GM19328 (cell line): ENCODE results near the gene PRR23C.
"Not testable (repeated sequence)": the region's sequence is repeated elsewhere in the genome, so short reads cannot be mapped to it uniquely, and the experiment has no call there.

ENCODE experiments used
- ATAC-seq: cut with Tn5 transposase; IDR thresholded peaks from one replicate; pipeline ENCODE4 v1.9.1; 2021; ENCODE audit warnings: mild to moderate bottlenecking, moderate library complexity; ENCODE audit not compliant: unreplicated experiment

PRR23C gene

GRCh38 chr3:139044366-139045210 lies at the start of gene PRR23C:
Gene PRR23C, minus strand, starts transcription at chr3:139044892. Its CDS starts 272 bp downstream, at chr3:139044620.
- no peak for ATAC-seq

GRCh38 chr3:139093840-139094239 lies 49.1 kb upstream of the PRR23C start:
- ATAC-seq = no peak

- ATAC-seq = no peak
Observed at GRCh38 chr3:139088462-139089324, 44.0 kb upstream of the PRR23C start.

GRCh38 chr3:139087621-139088020 lies 42.9 kb upstream of the PRR23C start:
- ATAC-seq = no peak

GRCh38 chr3:139084176-139084575 lies 39.5 kb upstream of the PRR23C start:
- ATAC-seq = no peak

- no peak for ATAC-seq
Observed at GRCh38 chr3:139074565-139075115, 29.9 kb upstream of the PRR23C start.

- ATAC-seq = no peak
Observed at GRCh38 chr3:139062918-139063317, 18.2 kb upstream of the PRR23C start.

GRCh38 chr3:139052802-139053600 lies 8.3 kb upstream of the PRR23C start:
- ATAC-seq = no peak

GRCh38 chr3:139043554-139044365 lies 932 bp downstream of the PRR23C start:
- ATAC-seq = no peak

GRCh38 chr3:139037478-139037877 lies 7.2 kb downstream of the PRR23C start:
- ATAC-seq = no peak

GRCh38 chr3:139032326-139033002 lies 12.2 kb downstream of the PRR23C start:
- ATAC-seq = no peak

GRCh38 chr3:139030576-139030975 lies 14.1 kb downstream of the PRR23C start:
- ATAC-seq = not testable (repeated sequence)

- no peak for ATAC-seq
Observed at GRCh38 chr3:139024968-139025367, 19.7 kb downstream of the PRR23C start.

- ATAC-seq = no peak
Observed at GRCh38 chr3:139020868-139021234, 23.8 kb downstream of the PRR23C start, which contains the start of gene PRR23B. Gene PRR23B, minus strand, starts transcription at chr3:139020926. Its CDS starts 265 bp downstream, at chr3:139020661.

- no peak for ATAC-seq
Observed at GRCh38 chr3:139020036-139020867, 24.4 kb downstream of the PRR23C start.

GRCh38 chr3:139016430-139017048 lies 28.2 kb downstream of the PRR23C start:
- no peak for ATAC-seq

GRCh38 chr3:139006051-139006716 lies 38.5 kb downstream of the PRR23C start, which contains the start of gene PRR23A:
Gene PRR23A, minus strand, starts transcription at chr3:139006268. Its CDS starts 0 bp downstream, at chr3:139006268.
- ATAC-seq = no peak
